ENCODE data around the gene MTERF4.

GRCh38 chr2:241065355-241065803 is 36.7 kb downstream of the MTERF4 start:
- no peak for TF ChIP-seq CTCF (IDR thresholded peaks at IDR 0.05; ENCODE audit: low read depth, low read length)
- no peak for TF ChIP-seq EZH2phosphoT487 (IDR thresholded peaks at IDR 0.05; ENCODE audit: low read depth)

All from OCI-LY3 (cell line).